CD14-positive monocyte (primary cell): ENCODE data around the gene ERI2. TPM values are rescaled to one million over a fixed set of nuclear protein-coding genes. Genes with fewer than 3 reads are reported as not detected.

ENCODE experiments used
- DNase-seq, 3 donors: peaks; one replicate each; pipeline ENCODE4 v3.0.0-alpha.2; 2011 to 2022
- H2AFZ ChIP-seq: 2 replicates; pipeline ENCODE4 v1.6.0; 2012; ENCODE audit warnings: mild to moderate bottlenecking, low read depth, low read length, inconsistent platforms; ENCODE audit not compliant: insufficient read depth, poor library complexity, severe bottlenecking
- H3K27ac ChIP-seq, 2 donors: 1 replicate in 1 of 2; 2 replicates in 1 of 2; pipeline ENCODE4 v1.5.1; 2012 to 2013; ENCODE audit warnings: low read length in 2 of 2, control low read depth in 1 of 2, inconsistent platforms in 1 of 2, low read depth in 1 of 2, mild to moderate bottlenecking in 1 of 2
- H3K27me3 ChIP-seq, 2 donors: one replicate each; pipeline versions ENCODE4 v1.6.0 to v1.6.1; 2011 to 2013; ENCODE audit warnings: low read length in 2 of 2; ENCODE audit not compliant: control insufficient read depth in 2 of 2, insufficient read depth in 2 of 2
- H3K36me3 ChIP-seq, 2 donors: replicated peaks in 1 of 2; 1 replicate in 1 of 2; 2 replicates in 1 of 2; pipeline versions ENCODE4 v1.5.1 to v1.6.1; 2012 to 2013; ENCODE audit warnings: low read length in 2 of 2, control low read depth in 1 of 2, inconsistent platforms in 1 of 2, mild to moderate bottlenecking in 1 of 2; ENCODE audit not compliant: insufficient read depth in 2 of 2, control insufficient read depth in 1 of 2
- H3K4me1 ChIP-seq, 2 donors: 1 replicate in 1 of 2; 2 replicates in 1 of 2; pipeline versions ENCODE4 v1.5.1 to v1.6.1; 2012 to 2013; ENCODE audit warnings: low read length in 2 of 2, control low read depth in 1 of 2, inconsistent platforms in 1 of 2, mild to moderate bottlenecking in 1 of 2, moderate library complexity in 1 of 2; ENCODE audit not compliant: insufficient read depth in 2 of 2, control insufficient read depth in 1 of 2
- H3K4me2 ChIP-seq: replicated peaks from 2 replicates; pipeline ENCODE3; 2012; ENCODE audit warnings: low read length, moderate library complexity, mild to moderate bottlenecking; ENCODE audit not compliant: poor library complexity, severe bottlenecking; ENCODE audit errors: extremely low read depth
- H3K4me3 ChIP-seq, 3 experiments: fragments of 200-600 bp in 1 of 3; sonication (generic) in 1 of 3; replicated peaks in 1 of 3; 1 replicate in 2 of 3; 2 replicates in 1 of 3; pipeline ENCODE4 v1.5.1; 2011 to 2013; ENCODE audit warnings: low read length in 3 of 3, mild to moderate bottlenecking in 3 of 3, control low read depth in 2 of 3, low read depth in 2 of 3, inconsistent platforms in 1 of 3, moderate library complexity in 1 of 3
- H3K79me2 ChIP-seq: 2 replicates; pipeline ENCODE4 v1.6.0; 2012; ENCODE audit warnings: mild to moderate bottlenecking, control low read depth, inconsistent platforms, low read length, moderate library complexity; ENCODE audit not compliant: insufficient read depth
- H3K9ac ChIP-seq: 2 replicates; pipeline ENCODE4 v1.6.0; 2017; ENCODE audit warnings: low read length, mild to moderate bottlenecking; ENCODE audit not compliant: insufficient read depth, poor library complexity, severe bottlenecking
- H3K9me3 ChIP-seq, 2 donors: replicated peaks in 1 of 2; 1 replicate in 1 of 2; 2 replicates in 1 of 2; pipeline versions ENCODE4 v1.5.1 to v1.6.1; 2012 to 2013; ENCODE audit warnings: low read length in 2 of 2, control low read depth in 1 of 2; ENCODE audit not compliant: control insufficient read depth in 1 of 2, insufficient read depth in 1 of 2
- H4K20me1 ChIP-seq: 2 replicates; pipeline ENCODE4 v1.6.0; 2012; ENCODE audit warnings: mild to moderate bottlenecking, low read length, control low read depth, moderate library complexity; ENCODE audit not compliant: insufficient read depth
- H3K27ac Mint-ChIP-seq, 7 donors: one replicate each; pipeline ENCODE4 v1.8.0; 2020; ENCODE audit warnings: mild to moderate bottlenecking in 7 of 7, mixed read lengths in 7 of 7, moderate library complexity in 6 of 7, inconsistent platforms in 2 of 7
- H3K27me3 Mint-ChIP-seq, 3 donors: one replicate each; pipeline ENCODE4 v1.8.0; 2021 to 2022; ENCODE audit warnings: low read depth in 3 of 3, mild to moderate bottlenecking in 3 of 3, mixed read lengths in 3 of 3, moderate library complexity in 3 of 3, inconsistent platforms in 1 of 3
- H3K36me3 Mint-ChIP-seq, 2 donors: one replicate each; pipeline ENCODE4 v1.8.0; 2020; ENCODE audit warnings: mixed read lengths in 2 of 2, inconsistent platforms in 1 of 2, mild to moderate bottlenecking in 1 of 2
- H3K4me1 Mint-ChIP-seq: one replicate; pipeline ENCODE4 v1.8.0; 2020; ENCODE audit warnings: mild to moderate bottlenecking, mixed read lengths
- H3K4me3 Mint-ChIP-seq, 2 donors: one replicate each; pipeline ENCODE4 v1.8.0; 2020; ENCODE audit warnings: mild to moderate bottlenecking in 2 of 2, mixed read lengths in 2 of 2, moderate library complexity in 1 of 2
- H3K9me3 Mint-ChIP-seq, 7 donors: one replicate each; pipeline ENCODE4 v1.8.0; 2020 to 2022; ENCODE audit warnings: mixed read lengths in 7 of 7, mild to moderate bottlenecking in 6 of 7, moderate library complexity in 6 of 7, inconsistent platforms in 2 of 7
- WGBS: methylation state at CpG from one replicate; pipeline ENCODE4 v1.1.5; 2013; ENCODE audit warnings: missing lambda C conversion rate; ENCODE audit not compliant: insufficient coverage; 5-methylcytosine and 5-hydroxymethylcytosine counted together
- intact Hi-C, 2 donors: fragments of 100-400 bp; cut with micrococcal nuclease; formaldehyde crosslinking; loops; one replicate each; pipeline versions ENCODE4 v1.15.0 to v1.15.1; 2023
- polyA plus RNA-seq, 3 donors: library from polyadenylated mRNA; depleted of rRNA in 1 of 3; unstranded in 2 of 3; stranded (reverse) in 1 of 3; fragments of 300-500 nt in 2 of 3; fragments of >200 nt in 1 of 3; fragmentation: Illumina TruSeq in 2 of 3; gene quantifications; 1 replicate in 2 of 3; 2 replicates in 1 of 3; pipeline ENCODE4 v1.2.3, GENCODE V29; 2012 to 2021
- TF ChIP-seq, protein P1 (sequence below): fragments of 200-600 bp; IDR thresholded peaks from one replicate; pipeline ENCODE4 v1.8.0; 2022; ENCODE audit warnings: antibody characterized with exemption, mild to moderate bottlenecking

ERI2 gene
- polyA plus RNA-seq, 3 donors, result 4.0 to 10.5 (median 10.4) TPM

DNA sequence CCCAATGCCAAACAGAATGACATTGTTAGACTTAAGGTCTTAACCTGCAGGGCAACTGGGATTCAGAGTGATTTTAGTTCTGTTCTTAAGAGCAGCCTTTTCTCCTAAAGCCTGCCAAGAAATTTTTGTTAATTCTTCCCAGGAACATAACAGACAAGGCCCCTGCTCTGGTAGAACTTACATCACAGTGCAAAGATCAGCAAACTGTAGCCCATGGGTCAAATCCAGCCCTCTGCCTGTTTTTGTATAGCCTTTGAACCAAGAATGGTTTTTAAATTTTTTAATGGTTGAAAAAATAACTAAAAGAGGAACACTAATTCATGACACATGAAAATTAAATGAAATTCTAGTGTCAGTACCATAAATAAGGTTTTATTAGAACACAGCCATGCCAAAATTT, 38.7 kb downstream of the ERI2 start:
- Histone ChIP-seq H3K79me2 (no peaks in the 10 kb centered on the region), H3K9ac (no peak overlapping the region)
- TF ChIP-seq, protein P1, sequence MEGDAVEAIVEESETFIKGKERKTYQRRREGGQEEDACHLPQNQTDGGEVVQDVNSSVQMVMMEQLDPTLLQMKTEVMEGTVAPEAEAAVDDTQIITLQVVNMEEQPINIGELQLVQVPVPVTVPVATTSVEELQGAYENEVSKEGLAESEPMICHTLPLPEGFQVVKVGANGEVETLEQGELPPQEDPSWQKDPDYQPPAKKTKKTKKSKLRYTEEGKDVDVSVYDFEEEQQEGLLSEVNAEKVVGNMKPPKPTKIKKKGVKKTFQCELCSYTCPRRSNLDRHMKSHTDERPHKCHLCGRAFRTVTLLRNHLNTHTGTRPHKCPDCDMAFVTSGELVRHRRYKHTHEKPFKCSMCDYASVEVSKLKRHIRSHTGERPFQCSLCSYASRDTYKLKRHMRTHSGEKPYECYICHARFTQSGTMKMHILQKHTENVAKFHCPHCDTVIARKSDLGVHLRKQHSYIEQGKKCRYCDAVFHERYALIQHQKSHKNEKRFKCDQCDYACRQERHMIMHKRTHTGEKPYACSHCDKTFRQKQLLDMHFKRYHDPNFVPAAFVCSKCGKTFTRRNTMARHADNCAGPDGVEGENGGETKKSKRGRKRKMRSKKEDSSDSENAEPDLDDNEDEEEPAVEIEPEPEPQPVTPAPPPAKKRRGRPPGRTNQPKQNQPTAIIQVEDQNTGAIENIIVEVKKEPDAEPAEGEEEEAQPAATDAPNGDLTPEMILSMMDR, result no peak

GRCh38 chr16:20766294-20766693, 40.0 kb downstream of the ERI2 start:
- no peak overlapping the region for H3K27ac Mint-ChIP-seq
- peaks cover 5 to 6% of the 10 kb centered on the region in 2 donors for H3K36me3 Mint-ChIP-seq
- no peak overlapping the region for H2AFZ ChIP-seq
- H3K27me3 ChIP-seq, result no peaks in the 10 kb centered on the region
- no peak for DNase-seq
- H3K27ac ChIP-seq, result no peak overlapping the region
- no peaks in the 10 kb centered on the region for H3K36me3 ChIP-seq
- WGBS, result 100% methylated on average over 1 of the region's 5 CpGs
- no peaks in the 10 kb centered on the region for H3K27me3 Mint-ChIP-seq
- H4K20me1 ChIP-seq, result no peaks in the 10 kb centered on the region
- peaks cover 0 to 8% (median 6%) of the 10 kb centered on the region in 7 donors for H3K9me3 Mint-ChIP-seq
- H3K4me3 Mint-ChIP-seq, result no peak overlapping the region
- intact Hi-C loops, result no loop called here
- no peak overlapping the region for H3K4me2 ChIP-seq
- H3K9ac ChIP-seq, result no peak overlapping the region
- no peak overlapping the region for H3K4me3 ChIP-seq
- peaks cover 0 to 4% of the 10 kb centered on the region in 2 donors for H3K9me3 ChIP-seq
- H3K4me1 Mint-ChIP-seq, result peaks cover 13% of the 10 kb centered on the region
- TF ChIP-seq, protein P1, result no peak
- H3K79me2 ChIP-seq, result no peaks in the 10 kb centered on the region
- H3K4me1 ChIP-seq, result peaks cover 11 to 20% of the 10 kb centered on the region in 2 donors

More for the DNA sequence above, 38.7 kb downstream of the ERI2 start:
- peaks cover 0 to 2% (median 0%) of the 10 kb centered on the region in 7 donors for H3K9me3 Mint-ChIP-seq
- H3K27ac ChIP-seq, result no peak overlapping the region
- no peak overlapping the region for H3K4me3 ChIP-seq
- no peak for DNase-seq
- H2AFZ ChIP-seq, result no peak overlapping the region
- H3K27me3 Mint-ChIP-seq, result no peaks in the 10 kb centered on the region
- peaks cover 10% of the 10 kb centered on the region for H3K4me1 Mint-ChIP-seq
- H3K27me3 ChIP-seq, result no peaks in the 10 kb centered on the region
- intact Hi-C loops, result no loop called here
- no peak overlapping the region for H3K4me2 ChIP-seq
- H4K20me1 ChIP-seq, result no peaks in the 10 kb centered on the region
- peaks cover 11 to 20% of the 10 kb centered on the region in 2 donors for H3K4me1 ChIP-seq
- peaks cover 0 to 2% of the 10 kb centered on the region in 2 donors for H3K36me3 Mint-ChIP-seq
- H3K9me3 ChIP-seq, result no peaks in the 10 kb centered on the region
- H3K27ac Mint-ChIP-seq, result no peak overlapping the region
- H3K36me3 ChIP-seq, result no peaks in the 10 kb centered on the region
- no peak overlapping the region for H3K4me3 Mint-ChIP-seq
